ENCODE measurements around the gene CENPN. TPM values are rescaled to one million over a fixed set of nuclear protein-coding genes. Genes with fewer than 3 reads are reported as not detected.

Gene CENPN
- total and polyA plus RNA-seq, 10 of the 15 experiments (the other 5 are each of a cell fraction or from before 2014, with no cell fraction given) = 39.8 to 143 (median 66.8) TPM

DNA sequence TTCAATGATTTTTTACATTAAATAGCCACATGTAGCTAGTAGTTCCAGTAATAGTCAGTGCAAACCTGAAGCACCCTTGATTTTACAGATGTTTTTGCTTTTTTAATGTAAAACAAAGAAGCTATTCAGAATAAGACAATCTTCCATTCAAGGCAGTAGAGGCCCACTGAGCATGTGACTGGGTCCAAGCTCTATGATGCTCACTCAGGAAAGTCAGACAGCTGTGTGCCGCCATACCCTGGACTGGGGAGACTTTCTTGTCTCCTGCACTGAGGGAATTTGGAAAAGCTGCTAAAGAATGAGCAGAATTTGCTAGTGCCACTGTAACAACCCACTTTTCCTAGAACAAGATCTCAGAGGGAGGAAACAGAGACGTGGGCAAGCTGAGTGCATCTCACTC is 11.5 kb downstream of the CENPN start (continued):
- TF ChIP-seq, protein P1, sequence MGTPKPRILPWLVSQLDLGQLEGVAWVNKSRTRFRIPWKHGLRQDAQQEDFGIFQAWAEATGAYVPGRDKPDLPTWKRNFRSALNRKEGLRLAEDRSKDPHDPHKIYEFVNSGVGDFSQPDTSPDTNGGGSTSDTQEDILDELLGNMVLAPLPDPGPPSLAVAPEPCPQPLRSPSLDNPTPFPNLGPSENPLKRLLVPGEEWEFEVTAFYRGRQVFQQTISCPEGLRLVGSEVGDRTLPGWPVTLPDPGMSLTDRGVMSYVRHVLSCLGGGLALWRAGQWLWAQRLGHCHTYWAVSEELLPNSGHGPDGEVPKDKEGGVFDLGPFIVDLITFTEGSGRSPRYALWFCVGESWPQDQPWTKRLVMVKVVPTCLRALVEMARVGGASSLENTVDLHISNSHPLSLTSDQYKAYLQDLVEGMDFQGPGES (IDR thresholded peaks at IDR 0.05) = no peak
- TF ChIP-seq ASH2L (IDR thresholded peaks at IDR 0.05; ENCODE audit: borderline replicate concordance, low read depth) = no peak

DNA sequence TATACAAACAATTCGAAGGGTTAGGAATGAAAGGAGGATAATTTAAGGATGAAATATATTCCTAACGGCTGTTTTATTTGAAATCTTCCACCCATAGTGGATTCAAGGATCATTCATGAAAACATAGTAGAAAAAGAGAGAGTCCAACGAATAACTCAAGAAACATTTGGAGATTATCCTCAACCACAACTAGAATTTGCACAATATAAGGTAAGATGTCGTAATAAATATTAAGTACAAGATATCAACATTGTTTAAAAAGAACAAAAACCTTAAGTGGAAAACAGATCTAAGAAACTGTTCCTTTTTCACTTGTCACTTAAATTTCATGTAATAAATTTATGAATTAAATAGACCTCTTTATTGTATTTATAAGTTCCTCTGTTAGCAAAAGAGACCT is 19.4 kb downstream of the CENPN start:
- no peak for FAIRE-seq
- no peak for DNase-seq (ENCODE audit: low read depth, low spot score)
- ChIA-PET SMC1A (ENCODE audit: uncharacterized antibody, unreplicated experiment) (no interaction called here), RAD21 (ENCODE audit: unreplicated experiment) (no interaction called here), POLR2A (no interaction called here), CTCF (interaction anchor here (0.6 kb wide), 1 partner anchor 870 kb away, joined by 3 read pairs; no protein-coding TSS in a partner anchor)
- intact Hi-C loops (cut with micrococcal nuclease; ENCODE audit: unreplicated experiment) = no loop called here
- no peaks in the 10 kb centered on the region for H3K4me1 ChIP-seq (ENCODE audit: control insufficient read depth, insufficient read depth, low read length)
- H3K9me3 ChIP-seq (replicated peaks; ENCODE audit: control insufficient read depth, insufficient read depth, low read length) = no peaks in the 10 kb centered on the region; the same call in 2 of the 3 replicates
- ATAC-seq = no peak
- in situ Hi-C loops (cut with MboI) = no loop called here
- no peaks in the 10 kb centered on the region for H4K20me1 ChIP-seq (ENCODE audit: control insufficient read depth, insufficient read depth)
- no peaks in the 10 kb centered on the region for H3K79me2 ChIP-seq (ENCODE audit: control insufficient read depth, insufficient read depth, low read length)
- BruUV-seq (replicated peaks) = no TSS peak
- H2AFZ ChIP-seq (ENCODE audit: control insufficient read depth, low read depth, low read length) = no peak overlapping the region
- H3K4me3 ChIP-seq = no peak overlapping the region
- no peak overlapping the region for H3K4me2 ChIP-seq (ENCODE audit: control insufficient read depth, insufficient read depth)
- H3K9ac ChIP-seq (ENCODE audit: control insufficient read depth, insufficient read depth, low read length) = no peak overlapping the region
- WGBS (ENCODE audit: insufficient coverage, insufficient replicate concordance, low lambda C conversion rate, missing lambda C conversion rate) = 86% methylated on average over 4 of the region's 4 CpGs
- H3K27ac ChIP-seq (ENCODE audit: control insufficient read depth, insufficient read depth) = no peak overlapping the region
- no peaks in the 10 kb centered on the region for H3K27me3 ChIP-seq (replicated peaks in 1 of 2; ENCODE audit: control insufficient read depth in 2 of 2, insufficient read depth in 2 of 2, low read length in 1 of 2)
- H3K36me3 ChIP-seq (ENCODE audit: control insufficient read depth in 2 of 2, insufficient read depth in 2 of 2, low read length in 1 of 2) = peaks cover 0 to 16% of the 10 kb centered on the region in 2 experiments
- TF ChIP-seq CREB1 (IDR thresholded peaks at IDR 0.05; ENCODE audit: low read depth) (no peak), CHD1 (IDR thresholded peaks at IDR 0.05; ENCODE audit: low read depth, low read length) (no peak), NR2C2 (IDR thresholded peaks at IDR 0.05; ENCODE audit: borderline replicate concordance, control insufficient read depth, insufficient read length, low read depth) (no peak), CBX3 (IDR thresholded peaks at IDR 0.05; ENCODE audit: borderline replicate concordance, low read depth) (no peak), KAT2A (conservative IDR thresholded peaks at IDR 0.05; ENCODE audit: control insufficient read depth, low read depth, low read length) (no peak), YBX1 (IDR thresholded peaks at IDR 0.05) (no peak), JUNB (IDR thresholded peaks at IDR 0.05) (no peak), SMAD1 (IDR thresholded peaks at IDR 0.05; ENCODE audit: low read depth, partially characterized antibody) (no peak), RCOR1 (conservative IDR thresholded peaks at IDR 0.05; ENCODE audit: low read depth, low read length) (no peak)
- TF ChIP-seq, protein P1 (IDR thresholded peaks at IDR 0.05) = no peak
- TF ChIP-seq, protein P2, sequence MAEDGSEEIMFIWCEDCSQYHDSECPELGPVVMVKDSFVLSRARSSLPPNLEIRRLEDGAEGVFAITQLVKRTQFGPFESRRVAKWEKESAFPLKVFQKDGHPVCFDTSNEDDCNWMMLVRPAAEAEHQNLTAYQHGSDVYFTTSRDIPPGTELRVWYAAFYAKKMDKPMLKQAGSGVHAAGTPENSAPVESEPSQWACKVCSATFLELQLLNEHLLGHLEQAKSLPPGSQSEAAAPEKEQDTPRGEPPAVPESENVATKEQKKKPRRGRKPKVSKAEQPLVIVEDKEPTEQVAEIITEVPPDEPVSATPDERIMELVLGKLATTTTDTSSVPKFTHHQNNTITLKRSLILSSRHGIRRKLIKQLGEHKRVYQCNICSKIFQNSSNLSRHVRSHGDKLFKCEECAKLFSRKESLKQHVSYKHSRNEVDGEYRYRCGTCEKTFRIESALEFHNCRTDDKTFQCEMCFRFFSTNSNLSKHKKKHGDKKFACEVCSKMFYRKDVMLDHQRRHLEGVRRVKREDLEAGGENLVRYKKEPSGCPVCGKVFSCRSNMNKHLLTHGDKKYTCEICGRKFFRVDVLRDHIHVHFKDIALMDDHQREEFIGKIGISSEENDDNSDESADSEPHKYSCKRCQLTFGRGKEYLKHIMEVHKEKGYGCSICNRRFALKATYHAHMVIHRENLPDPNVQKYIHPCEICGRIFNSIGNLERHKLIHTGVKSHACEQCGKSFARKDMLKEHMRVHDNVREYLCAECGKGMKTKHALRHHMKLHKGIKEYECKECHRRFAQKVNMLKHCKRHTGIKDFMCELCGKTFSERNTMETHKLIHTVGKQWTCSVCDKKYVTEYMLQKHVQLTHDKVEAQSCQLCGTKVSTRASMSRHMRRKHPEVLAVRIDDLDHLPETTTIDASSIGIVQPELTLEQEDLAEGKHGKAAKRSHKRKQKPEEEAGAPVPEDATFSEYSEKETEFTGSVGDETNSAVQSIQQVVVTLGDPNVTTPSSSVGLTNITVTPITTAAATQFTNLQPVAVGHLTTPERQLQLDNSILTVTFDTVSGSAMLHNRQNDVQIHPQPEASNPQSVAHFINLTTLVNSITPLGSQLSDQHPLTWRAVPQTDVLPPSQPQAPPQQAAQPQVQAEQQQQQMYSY (CRISPR knock-in tag; IDR thresholded peaks at IDR 0.05) = no peak
- TF ChIP-seq, protein P3, sequence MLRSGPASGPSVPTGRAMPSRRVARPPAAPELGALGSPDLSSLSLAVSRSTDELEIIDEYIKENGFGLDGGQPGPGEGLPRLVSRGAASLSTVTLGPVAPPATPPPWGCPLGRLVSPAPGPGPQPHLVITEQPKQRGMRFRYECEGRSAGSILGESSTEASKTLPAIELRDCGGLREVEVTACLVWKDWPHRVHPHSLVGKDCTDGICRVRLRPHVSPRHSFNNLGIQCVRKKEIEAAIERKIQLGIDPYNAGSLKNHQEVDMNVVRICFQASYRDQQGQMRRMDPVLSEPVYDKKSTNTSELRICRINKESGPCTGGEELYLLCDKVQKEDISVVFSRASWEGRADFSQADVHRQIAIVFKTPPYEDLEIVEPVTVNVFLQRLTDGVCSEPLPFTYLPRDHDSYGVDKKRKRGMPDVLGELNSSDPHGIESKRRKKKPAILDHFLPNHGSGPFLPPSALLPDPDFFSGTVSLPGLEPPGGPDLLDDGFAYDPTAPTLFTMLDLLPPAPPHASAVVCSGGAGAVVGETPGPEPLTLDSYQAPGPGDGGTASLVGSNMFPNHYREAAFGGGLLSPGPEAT (IDR thresholded peaks at IDR 0.05; ENCODE audit: low read depth) = no peak
- TF ChIP-seq, protein P4, sequence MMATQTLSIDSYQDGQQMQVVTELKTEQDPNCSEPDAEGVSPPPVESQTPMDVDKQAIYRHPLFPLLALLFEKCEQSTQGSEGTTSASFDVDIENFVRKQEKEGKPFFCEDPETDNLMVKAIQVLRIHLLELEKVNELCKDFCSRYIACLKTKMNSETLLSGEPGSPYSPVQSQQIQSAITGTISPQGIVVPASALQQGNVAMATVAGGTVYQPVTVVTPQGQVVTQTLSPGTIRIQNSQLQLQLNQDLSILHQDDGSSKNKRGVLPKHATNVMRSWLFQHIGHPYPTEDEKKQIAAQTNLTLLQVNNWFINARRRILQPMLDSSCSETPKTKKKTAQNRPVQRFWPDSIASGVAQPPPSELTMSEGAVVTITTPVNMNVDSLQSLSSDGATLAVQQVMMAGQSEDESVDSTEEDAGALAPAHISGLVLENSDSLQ (IDR thresholded peaks at IDR 0.05) = no peak

Measured in GM12878 (cell line).